HG02610 (cell line): Measurements from ENCODE around the gene C10orf67.
"Not testable (repeated sequence)": the region's sequence is repeated elsewhere in the genome, so short reads cannot be mapped to it uniquely, and the experiment has no call there.

Experiments used
- ATAC-seq: cut with Tn5 transposase; IDR thresholded peaks from one replicate; pipeline ENCODE4 v1.9.1; 2021; ENCODE audit warnings: mild to moderate bottlenecking, moderate library complexity; ENCODE audit not compliant: unreplicated experiment

C10orf67 gene

DNA sequence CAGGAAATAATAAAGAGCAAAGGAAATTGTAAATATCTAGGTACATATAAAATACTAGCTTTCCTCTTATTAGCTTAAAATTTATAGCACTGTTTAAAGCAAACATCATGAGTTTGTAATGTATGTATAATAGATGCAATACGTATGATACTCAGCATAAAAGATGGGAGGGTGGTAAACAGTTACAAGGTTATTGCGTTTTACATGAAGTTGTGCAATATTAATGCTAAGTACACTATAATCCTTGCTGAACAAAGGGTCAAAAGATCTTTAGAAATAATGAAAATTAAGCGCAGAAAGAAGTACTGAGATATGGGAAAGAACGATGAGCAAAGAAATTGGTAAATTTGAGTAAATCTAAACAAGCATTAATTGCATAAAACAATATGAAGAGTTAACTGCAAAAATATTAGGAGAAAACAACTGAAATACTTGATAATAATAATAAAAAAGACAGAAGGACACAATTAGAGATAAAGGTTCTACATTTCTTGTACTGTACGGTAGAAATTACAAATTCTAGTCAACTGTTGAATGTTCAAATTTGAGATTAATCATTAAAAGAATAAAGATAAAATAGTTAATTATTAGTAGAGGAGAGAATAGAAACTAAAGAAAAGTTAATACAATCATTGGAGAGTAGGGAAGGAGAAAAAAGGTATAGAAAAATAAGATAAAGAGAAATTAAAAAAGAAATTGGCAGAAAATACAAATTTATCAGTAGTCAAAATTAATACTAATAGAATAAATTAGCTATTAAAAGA is 17.9 kb downstream of the C10orf67 start:
- ATAC-seq: no peak

DNA sequence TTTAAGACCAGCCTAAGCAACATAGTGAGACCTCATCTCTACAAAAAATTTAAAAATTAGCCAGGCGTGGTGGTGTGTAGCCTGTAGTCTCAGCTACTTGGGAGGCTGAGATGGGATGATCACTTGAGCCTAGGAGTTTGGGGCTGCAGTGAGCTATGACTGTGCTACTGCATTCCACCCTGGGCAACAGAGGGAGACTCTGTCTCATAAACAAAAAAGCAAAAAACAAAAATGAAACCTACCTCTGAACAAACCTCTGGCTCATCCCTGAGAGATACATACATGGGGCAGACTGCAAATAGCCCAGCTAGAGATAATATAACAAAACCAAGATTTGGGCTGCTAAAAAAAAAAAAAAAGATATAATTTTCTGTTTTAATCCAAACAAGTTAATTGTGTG is 19.5 kb downstream of the C10orf67 start:
- ATAC-seq: peak; percentile 82

- no peak for ATAC-seq
Measured at GRCh38 chr10:23324351-23324750, 20.2 kb downstream of the C10orf67 start.

DNA sequence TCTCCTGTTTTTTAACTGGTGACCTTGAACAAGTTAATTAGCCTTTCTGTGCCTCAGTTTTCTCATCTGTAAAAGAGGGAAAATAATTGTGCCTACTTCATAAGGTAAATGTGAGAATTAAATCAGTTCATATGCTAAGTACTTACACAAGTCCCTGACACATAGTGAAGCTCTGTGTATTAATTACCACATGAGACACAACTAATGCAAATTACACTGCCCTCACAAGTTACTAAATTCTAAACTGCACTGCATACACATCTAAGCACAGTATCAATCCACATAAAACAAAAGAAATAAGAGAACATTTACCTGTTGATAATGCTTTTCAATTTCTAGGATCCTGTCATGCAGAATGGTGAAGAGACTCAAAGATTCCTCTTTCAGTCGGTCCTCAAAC is 22.5 kb downstream of the C10orf67 start:
- ATAC-seq: no peak

- no peak for ATAC-seq
Measured at GRCh38 chr10:23319835-23320234, 24.8 kb downstream of the C10orf67 start.

- ATAC-seq: no peak
Measured at GRCh38 chr10:23318359-23318758, 26.2 kb downstream of the C10orf67 start.

GRCh38 chr10:23317416-23317815 is 27.2 kb downstream of the C10orf67 start:
- ATAC-seq: no peak

DNA sequence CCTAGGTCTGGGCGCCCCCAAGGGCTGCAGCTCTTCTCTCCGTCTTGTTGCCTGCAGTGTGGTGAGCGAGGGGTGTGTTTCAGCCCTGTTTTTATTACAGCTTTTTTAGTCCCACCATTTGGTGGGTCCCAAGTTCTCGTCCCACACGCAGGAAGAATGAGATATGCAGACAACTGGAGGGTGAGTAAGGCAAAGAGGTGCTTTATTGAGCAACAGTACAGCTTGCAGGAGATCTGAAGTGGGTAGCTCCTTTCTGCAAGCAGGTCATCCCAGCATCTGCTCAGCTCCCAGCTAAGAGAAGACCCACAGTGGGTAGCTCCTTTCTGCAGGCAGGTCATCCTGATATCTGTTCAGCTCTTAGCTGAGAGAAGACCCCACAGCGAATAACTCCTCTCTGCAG is 28.2 kb downstream of the C10orf67 start:
- no peak for ATAC-seq

DNA sequence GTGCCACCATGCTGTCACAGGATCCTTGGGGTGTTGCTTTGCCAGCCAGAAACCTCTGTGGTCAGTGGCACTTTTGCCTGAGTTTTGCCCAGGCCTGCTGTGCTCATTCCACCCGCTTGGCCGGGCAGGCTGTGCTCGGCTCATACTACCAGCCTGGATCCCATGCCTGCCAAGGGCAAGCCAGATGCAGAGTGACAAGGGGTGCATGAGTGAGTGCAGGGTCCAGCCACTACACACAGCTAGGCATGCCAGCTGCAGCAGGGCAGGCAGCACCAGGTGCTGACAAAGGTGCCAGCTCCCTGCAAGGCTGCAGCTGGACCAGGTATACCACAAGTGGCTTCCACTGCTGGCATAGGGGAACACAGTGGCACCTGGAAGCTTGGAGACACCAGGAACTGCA is 28.6 kb downstream of the C10orf67 start:
- no peak for ATAC-seq

DNA sequence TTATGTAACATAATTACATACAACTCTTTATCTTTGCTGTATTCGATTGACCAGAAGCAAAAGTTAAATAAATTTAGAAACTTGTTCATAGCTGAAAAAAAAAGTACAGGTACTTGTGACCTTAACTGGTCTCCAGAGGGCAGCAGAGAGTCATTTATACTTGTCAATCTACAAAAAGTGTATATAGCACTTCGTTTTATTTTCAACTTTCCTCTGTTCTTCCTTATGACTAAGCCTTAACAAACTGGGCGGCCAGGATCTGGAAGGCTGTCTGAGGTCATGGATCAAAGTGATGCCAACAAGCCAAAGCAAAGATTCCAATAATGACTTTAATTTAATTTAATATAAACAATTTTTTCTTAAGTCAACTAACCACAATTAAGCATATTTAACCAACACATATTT is 29.8 kb downstream of the C10orf67 start:
- no peak for ATAC-seq

DNA sequence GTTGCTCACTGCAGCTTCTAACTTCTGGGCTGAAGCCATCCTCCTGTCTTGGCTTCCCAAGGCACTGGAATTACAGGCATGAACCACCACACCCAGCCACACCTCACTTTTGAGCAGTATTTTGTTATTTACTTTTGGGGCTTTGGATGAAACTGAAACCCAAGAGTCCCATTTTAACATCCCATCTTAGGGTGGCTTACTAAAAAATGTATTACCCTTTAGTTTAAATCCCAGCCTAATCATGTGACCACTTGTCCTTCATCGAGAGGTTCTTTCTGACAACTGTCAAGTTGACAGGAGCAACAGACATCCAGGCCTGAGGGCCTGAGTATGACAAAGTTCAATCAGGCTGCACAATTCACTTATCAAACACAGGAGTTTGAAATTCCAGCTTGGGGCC is 33.6 kb downstream of the C10orf67 start:
- ATAC-seq: no peak

DNA sequence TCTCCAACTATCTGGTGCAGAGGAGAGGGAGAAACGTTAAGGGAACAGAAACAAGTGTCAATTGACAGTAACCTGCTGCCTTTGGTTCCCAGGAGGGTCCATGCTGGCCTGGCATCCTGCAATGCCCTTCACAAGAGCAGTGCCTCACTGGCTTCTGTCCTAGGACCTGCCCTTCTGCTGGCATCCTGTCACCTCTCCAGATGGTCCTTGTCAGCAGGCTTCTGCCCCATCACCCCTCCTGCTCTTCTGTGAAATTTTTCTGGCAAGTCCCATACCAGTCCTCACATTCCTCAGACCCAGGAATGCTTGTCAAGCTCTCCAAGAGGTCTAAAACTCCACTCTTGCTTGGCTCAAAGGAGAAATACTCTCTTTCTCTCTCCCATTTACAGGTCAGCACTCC is 34.2 kb downstream of the C10orf67 start:
- no peak for ATAC-seq

- ATAC-seq: not testable (repeated sequence)
Measured at GRCh38 chr10:23299961-23300360, 44.6 kb downstream of the C10orf67 start.

DNA sequence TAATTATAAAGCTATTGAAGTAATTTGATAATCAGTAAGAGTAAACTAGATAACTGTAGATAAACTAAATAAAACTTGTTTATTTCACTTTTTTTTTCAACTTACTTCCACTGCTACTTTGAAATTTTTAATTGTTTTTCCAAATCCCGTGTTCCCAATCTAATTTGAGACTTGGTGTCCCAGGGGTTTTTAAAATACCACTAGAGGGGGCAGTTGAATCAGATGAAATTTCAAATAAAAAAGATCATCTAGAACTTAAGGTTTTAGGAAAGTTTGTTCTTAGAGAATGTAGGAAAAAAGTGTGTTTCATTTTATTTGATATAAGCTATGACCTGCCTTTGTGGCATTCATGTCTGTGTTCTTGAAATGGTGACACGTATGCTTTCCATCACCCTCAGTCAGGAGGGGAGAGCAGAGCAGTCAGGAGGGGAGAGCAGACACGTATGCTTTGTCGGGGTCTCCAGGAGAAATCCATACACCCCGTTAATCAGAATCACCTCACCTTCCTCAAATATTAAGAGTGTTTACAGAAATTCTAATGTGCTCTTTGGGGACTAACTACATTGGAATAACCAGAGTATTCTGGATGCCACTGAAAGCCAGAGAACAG is 49.9 kb downstream of the C10orf67 start:
- ATAC-seq: no peak

- no peak for ATAC-seq
Measured at GRCh38 chr10:23293973-23294590, 50.5 kb downstream of the C10orf67 start.

- peak; percentile 84 for ATAC-seq
Measured at GRCh38 chr10:23293145-23293724, 51.4 kb downstream of the C10orf67 start.

DNA sequence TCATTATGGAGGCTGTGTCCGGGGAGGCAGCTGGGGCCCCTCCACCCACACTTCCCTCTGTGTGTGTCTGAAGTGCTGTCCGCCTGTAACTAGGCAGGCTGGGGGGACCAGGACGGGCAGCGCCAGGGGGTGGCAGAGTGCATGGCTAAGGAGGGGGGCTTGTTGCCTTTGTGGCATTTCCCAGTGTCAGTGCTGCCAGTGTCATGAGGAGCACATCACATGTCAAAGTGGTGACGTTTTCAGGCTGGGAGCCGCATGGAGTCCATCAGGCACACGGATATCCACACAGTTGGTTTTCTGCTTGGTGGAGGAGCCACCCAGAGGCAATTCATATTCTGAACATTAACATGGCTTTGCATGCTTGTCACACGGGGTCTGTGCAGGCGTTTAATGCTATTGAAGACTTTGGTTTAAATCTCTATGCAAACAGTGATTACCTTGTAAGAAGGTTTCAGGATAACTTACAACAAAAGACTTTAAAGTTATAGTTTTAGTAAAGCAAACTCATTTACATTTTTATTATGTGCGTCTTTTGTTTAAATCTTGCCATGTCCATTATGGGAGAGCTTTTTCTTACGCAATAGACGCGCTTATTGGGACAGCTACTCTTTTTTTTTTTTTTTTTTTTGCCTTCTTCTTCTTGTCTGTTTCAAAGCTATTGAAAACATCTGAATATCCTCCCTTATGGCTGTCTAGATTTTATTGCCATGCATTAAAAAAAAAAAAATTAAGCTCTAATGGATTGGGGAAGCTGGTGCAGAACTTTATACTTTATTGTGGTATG is 52.9 kb downstream of the C10orf67 start:
- no peak for ATAC-seq

GRCh38 chr10:23284674-23285335 is 59.8 kb downstream of the C10orf67 start:
- ATAC-seq: no peak

GRCh38 chr10:23284155-23284554 is 60.4 kb downstream of the C10orf67 start:
- no peak for ATAC-seq

DNA sequence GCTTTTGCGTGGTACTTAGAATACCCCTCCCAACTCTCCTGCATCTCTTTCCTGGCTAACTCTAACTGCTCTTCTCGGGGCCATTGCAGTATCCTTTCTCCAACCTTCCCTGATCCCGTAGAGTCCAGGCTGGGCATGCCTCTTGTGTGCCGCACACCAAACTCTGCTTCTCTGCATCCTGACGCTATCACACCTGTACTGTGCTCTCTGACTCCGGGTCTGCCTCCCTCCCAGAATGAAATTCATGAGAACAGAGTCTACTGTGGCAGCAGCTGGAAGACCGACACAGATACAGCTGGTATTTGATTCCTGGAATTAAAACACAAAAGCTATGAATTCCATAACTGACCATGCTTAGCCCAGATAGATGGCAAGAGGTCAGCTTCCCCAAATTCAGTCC is 60.9 kb downstream of the C10orf67 start:
- ATAC-seq: no peak

GRCh38 chr10:23281044-23281433 is 63.6 kb downstream of the C10orf67 start:
- ATAC-seq: no peak
